Measurements from ENCODE around the gene APBB2.

APBB2 gene

DNA sequence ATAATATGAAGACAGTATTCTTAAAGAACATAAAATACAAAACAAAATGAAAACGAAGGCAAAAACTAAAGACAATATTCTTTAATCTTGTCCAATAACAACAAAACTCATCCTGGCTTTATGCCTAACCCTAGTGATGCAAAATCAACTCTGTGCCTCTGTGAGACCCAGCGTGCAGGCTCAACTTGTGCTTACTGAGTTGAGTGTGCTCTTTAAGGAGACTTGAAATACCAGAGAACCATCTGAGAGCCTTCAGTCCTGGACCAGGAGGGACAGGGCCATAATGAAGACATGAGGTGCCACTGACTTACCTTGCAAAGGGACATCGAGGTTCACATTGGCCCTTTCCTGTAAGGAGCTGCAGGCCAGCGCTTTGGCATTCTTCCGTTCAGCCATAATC is 387.5 kb downstream of the APBB2 start:
- TF ChIP-seq PATZ1 (CRISPR knock-in tag; IDR thresholded peaks at IDR 0.05; ENCODE audit: borderline replicate concordance), result no peak
- no peak for TF ChIP-seq TSHZ2 (CRISPR knock-in tag; IDR thresholded peaks at IDR 0.05)
- TF ChIP-seq, protein P1, sequence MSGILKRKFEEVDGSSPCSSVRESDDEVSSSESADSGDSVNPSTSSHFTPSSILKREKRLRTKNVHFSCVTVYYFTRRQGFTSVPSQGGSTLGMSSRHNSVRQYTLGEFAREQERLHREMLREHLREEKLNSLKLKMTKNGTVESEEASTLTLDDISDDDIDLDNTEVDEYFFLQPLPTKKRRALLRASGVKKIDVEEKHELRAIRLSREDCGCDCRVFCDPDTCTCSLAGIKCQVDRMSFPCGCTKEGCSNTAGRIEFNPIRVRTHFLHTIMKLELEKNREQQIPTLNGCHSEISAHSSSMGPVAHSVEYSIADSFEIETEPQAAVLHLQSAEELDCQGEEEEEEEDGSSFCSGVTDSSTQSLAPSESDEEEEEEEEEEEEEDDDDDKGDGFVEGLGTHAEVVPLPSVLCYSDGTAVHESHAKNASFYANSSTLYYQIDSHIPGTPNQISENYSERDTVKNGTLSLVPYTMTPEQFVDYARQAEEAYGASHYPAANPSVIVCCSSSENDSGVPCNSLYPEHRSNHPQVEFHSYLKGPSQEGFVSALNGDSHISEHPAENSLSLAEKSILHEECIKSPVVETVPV (CRISPR knock-in tag; IDR thresholded peaks at IDR 0.05), result no peak
- no peak for TF ChIP-seq ESRRG (CRISPR knock-in tag; IDR thresholded peaks at IDR 0.05)
- TF ChIP-seq ZC3H10 (CRISPR knock-in tag; IDR thresholded peaks at IDR 0.05), result no peak
- TF ChIP-seq ZNF70 (CRISPR knock-in tag; IDR thresholded peaks at IDR 0.05), result no peak
- no peak for TF ChIP-seq CSDC2 (CRISPR knock-in tag; IDR thresholded peaks at IDR 0.05)
- no peak for TF ChIP-seq PPARA (CRISPR knock-in tag; IDR thresholded peaks at IDR 0.05; ENCODE audit: borderline replicate concordance)
- TF ChIP-seq POU6F1 (CRISPR knock-in tag; IDR thresholded peaks at IDR 0.05; ENCODE audit: borderline replicate concordance, low read depth), result no peak
- no peak for TF ChIP-seq ISL1 (CRISPR knock-in tag; IDR thresholded peaks at IDR 0.05)
- TF ChIP-seq BACH2 (CRISPR knock-in tag; IDR thresholded peaks at IDR 0.05; ENCODE audit: borderline replicate concordance), result no peak
- ATAC-seq, result no peak

DNA sequence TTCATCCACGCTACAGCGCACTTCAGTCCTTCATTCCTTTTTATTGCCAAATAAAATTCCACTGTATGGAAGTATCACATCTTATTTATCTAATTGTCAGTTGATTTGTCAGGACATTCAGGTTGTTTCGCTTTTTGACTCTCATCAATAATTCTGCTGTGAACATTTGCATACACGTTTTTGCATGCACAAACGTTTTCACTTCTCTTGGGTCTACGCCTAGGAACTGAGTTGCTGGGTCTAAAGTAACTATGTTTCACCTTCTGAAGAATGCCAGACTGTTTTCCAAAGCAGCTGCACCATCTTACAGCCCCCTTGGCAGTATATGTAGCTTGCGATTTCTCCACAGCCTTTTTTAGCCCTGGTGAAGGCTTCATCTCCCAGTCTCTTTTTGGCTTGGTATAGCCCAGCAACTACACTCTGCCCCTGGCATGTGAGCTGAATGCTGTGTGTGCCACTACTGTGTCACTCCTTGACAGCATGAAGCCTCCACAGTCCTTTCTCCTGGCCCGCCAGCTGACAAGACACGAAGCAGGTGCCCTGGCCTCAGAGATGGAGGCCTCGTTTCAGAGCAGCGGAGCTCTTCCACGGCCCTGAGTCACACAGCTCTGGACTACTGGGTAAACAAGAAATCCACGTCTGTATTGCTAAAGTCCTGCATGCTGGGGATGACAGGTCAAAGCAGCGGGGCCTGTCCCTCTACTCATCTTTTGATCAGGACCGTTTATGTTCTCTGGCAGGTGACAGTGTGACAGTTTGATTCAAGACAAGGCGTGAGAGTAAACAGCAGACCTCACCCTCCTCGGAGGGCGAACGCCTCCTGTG is 389.1 kb downstream of the APBB2 start:
- TF ChIP-seq TOX (CRISPR knock-in tag; IDR thresholded peaks at IDR 0.05; ENCODE audit: borderline replicate concordance) (no peak), CSDC2 (CRISPR knock-in tag; IDR thresholded peaks at IDR 0.05) (no peak), ISL1 (CRISPR knock-in tag; IDR thresholded peaks at IDR 0.05) (no peak), RARB (CRISPR knock-in tag; IDR thresholded peaks at IDR 0.05) (no peak), ESRRG (CRISPR knock-in tag; IDR thresholded peaks at IDR 0.05) (no peak), ZFP3 (CRISPR knock-in tag; IDR thresholded peaks at IDR 0.05) (no peak), CREB5 (CRISPR knock-in tag; IDR thresholded peaks at IDR 0.05; ENCODE audit: low read depth) (no peak), ZNF8 (CRISPR knock-in tag; IDR thresholded peaks at IDR 0.05) (no peak), ZFP30 (CRISPR knock-in tag; IDR thresholded peaks at IDR 0.05) (no peak), OSR1 (CRISPR knock-in tag; IDR thresholded peaks at IDR 0.05) (no peak), GLIS3 (CRISPR knock-in tag; IDR thresholded peaks at IDR 0.05) (no peak)
- TF ChIP-seq, protein P1 (CRISPR knock-in tag; IDR thresholded peaks at IDR 0.05), result no peak
- ATAC-seq, result no peak

Measured in SK-N-SH treated with all-trans-retinoic acid at 6 μM for 48 hours (cell line).